Activated CD4-positive, alpha-beta T cell treated with anti-CD3 and anti-CD28 coated beads, Interleukin-10, Interleukin-2, amounts not matched to agents 100 ng/mL and 50 ng/mL, durations not matched to agents 16 hours and 8 hours (primary cell): Measurements from ENCODE around the gene PLCH2.
"Not testable (repeated sequence)": the region's sequence is repeated elsewhere in the genome, so short reads cannot be mapped to it uniquely, and the experiment has no call there.

Experiments
- DNase-seq: peaks from one replicate; pipeline ENCODE4 v3.0.0-alpha.2; 2020

Gene PLCH2, protein sequence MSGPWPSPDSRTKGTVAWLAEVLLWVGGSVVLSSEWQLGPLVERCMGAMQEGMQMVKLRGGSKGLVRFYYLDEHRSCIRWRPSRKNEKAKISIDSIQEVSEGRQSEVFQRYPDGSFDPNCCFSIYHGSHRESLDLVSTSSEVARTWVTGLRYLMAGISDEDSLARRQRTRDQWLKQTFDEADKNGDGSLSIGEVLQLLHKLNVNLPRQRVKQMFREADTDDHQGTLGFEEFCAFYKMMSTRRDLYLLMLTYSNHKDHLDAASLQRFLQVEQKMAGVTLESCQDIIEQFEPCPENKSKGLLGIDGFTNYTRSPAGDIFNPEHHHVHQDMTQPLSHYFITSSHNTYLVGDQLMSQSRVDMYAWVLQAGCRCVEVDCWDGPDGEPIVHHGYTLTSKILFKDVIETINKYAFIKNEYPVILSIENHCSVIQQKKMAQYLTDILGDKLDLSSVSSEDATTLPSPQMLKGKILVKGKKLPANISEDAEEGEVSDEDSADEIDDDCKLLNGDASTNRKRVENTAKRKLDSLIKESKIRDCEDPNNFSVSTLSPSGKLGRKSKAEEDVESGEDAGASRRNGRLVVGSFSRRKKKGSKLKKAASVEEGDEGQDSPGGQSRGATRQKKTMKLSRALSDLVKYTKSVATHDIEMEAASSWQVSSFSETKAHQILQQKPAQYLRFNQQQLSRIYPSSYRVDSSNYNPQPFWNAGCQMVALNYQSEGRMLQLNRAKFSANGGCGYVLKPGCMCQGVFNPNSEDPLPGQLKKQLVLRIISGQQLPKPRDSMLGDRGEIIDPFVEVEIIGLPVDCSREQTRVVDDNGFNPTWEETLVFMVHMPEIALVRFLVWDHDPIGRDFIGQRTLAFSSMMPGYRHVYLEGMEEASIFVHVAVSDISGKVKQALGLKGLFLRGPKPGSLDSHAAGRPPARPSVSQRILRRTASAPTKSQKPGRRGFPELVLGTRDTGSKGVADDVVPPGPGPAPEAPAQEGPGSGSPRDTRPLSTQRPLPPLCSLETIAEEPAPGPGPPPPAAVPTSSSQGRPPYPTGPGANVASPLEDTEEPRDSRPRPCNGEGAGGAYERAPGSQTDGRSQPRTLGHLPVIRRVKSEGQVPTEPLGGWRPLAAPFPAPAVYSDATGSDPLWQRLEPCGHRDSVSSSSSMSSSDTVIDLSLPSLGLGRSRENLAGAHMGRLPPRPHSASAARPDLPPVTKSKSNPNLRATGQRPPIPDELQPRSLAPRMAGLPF (N-terminal part only)

DNA sequence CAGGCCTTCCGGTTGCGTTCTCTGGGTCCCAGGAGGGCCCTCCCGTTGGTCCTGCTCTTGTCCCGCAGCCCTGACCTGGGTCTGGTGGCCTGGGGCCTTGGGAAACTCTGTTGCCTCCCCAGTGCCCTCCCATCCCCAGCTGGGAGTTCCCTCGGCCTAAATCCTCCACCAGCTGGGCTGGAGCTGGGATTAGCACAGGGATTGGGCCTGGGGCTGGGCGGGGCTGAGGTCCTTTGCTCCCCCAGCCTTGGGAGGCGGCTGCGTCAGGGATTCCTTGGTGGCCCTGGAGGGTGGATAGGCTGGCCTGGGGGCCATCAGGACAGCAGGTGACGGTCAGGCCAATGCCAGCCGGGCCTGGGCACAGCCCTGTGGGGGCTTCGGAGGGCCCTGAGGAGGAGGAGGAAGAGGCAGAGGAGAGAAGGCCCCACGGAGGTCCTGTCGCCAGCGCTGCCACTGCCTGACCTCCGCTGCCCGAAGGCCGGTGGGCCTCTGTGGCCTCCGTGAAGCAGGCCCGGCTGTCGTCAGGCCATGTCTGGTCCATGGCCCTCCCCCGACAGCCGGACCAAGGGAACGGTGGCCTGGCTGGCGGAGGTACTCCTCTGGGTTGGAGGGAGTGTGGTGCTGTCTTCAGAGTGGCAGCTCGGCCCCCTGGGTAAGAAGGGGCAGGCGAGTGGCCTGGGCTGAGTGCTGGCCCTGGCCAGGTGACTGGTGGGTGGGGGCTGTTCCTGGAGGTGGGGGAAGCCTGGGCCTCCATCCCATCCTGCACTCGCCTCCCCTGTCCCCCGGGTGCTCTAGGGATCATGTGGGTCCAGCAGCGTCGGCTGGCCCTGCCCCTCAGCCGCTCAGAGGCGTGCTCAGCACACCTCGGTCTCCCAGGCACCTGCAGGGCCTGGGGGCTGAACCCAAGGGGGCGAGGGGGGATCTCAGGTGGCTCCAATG is at the start of gene PLCH2:
Gene PLCH2 (plus strand): TSS at position 229 of the 939 bp plus-strand sequence. CDS start 300 bp downstream, at position 529.
- DNase-seq: no peak

DNA sequence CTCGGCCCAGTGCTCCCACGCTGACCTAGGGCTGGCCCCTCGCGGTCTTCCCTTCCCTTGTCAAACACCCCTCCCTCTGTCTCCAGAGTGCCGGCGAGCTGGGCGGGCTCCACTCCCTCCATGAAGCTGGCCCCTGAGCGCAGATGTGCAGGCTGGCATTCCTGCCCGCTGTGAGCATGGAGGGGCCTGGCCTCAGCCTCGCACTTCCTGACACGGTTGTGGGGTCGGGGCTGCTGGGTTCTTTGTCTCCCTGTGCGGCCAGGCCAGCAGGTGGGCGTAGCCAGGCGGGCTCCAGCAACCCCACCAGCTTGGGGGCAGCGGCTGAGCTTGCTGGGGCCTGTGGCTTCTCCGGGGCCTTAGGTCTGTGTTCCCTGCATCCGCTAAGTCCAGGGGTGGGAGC is 49.5 kb upstream of the PLCH2 start:
- no peak for DNase-seq

DNA sequence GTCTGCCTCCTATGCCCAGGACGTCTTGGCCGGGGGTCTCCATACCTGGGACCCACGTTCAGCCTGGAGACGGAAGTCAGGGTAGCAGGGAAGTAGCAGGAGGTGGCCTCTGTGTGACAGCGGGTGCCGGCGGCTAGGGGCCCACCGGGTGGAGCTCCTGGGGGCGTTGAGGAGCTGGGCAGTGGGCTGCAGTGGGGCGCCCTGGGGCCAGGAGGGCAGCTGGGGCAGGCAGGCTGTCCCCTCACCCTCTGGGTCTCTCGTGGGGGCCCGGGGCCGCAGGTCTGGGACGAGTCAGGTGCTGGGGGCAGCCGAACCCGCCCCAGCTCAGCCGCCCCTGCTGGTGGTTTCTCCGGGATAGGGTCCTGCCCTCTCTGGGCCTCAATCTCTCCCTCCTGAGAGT is 49.0 kb upstream of the PLCH2 start:
- no peak for DNase-seq

DNA sequence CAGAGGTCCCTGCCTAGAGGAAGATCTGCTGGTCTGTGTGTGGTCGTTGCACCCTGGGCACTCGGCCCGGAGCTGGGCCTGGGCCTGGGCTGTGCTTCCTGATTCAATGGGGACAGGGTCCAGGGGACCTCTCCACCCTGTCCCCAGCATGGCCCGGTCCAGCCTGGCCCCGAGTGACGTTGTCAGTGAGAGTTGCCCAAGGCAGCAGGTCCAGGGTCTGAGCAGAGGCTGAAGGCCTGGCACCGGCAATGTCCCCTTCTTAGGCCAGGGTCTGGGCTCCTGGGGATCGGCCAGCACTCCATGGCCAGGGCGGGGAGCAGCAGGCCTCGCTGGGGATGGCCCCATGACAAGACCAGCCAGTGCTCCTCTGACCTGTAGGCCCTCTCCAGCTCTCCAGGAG is 48.1 kb upstream of the PLCH2 start:
- DNase-seq: no peak

DNA sequence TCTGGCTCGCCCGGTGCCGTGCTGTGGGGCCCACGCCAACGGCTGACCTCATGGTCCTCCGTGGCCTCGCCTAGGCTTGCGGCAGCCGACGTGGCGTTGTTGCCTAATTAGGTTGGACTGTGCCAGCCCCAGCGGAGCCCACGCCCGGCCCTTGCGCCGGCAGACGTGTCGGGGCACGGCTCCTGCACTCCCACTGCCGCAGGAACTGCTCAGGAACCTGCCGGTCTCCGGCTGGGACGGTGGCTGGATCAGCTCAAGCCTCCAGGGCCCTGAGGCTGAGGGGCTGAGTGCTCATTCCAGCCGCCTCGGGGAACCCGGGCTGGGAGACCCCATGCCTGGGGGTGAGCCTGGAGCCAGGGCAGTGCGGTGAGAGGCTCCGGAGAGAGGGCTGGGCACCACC is 47.6 kb upstream of the PLCH2 start:
- DNase-seq: no peak

DNA sequence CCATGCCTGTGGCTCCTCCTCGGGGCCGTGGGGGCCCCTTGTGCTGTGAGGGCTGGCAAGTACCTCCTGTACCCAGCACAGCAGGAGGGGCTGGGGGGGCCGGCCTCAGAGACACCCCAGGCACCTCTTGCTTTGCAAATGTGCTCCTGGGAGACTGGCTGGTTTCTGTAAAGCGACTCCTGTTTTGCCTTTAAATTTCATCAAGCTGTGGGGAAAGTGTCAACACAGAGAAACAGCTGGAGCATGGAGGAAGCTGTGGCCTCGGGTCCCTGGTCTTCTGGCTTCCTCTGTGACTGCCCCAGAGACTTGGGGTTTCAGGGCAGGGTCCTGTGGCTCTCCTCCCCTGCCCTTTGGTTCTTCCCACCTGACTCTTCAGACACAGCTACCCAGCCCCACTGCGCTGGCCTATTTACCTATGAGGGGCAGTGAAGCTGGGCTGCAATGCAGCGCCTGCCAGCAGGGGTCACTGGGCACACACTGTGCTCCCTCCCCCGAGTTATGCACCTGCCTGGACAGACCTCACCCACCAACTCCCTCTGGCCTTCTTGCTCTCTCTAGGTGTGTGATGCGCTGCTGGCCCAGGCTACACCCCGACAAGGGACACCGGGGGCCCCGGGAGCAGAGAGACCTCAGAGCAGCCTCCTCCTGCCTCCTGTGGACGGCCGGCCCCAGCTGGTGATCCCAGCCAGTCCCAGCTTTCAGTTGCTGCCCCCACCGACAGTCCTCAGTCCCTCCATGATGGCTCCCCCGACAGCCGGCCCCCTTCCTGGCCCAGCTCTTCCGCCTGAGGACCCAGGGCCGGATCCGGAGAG is 46.1 kb upstream of the PLCH2 start:
- DNase-seq: no peak

DNA sequence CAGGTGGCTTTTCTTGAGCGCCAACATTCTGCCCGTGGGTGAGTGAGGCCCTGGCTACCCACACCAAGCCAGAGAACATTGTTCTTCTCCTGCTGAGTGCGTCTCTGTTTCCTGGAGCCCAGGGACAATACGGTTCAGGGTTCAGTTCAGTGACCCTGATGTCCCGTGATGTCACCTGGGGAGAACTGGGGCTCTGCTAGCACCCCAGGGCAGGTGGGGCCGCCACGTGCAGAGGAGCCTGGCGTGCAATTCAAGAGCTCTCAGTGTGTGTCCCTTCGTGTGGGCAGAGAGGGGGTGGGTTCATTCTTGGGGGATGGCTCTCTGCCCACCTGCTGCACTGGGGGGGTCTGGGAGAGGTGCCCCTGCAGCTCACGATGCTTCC is 45.5 kb upstream of the PLCH2 start:
- no peak for DNase-seq

DNA sequence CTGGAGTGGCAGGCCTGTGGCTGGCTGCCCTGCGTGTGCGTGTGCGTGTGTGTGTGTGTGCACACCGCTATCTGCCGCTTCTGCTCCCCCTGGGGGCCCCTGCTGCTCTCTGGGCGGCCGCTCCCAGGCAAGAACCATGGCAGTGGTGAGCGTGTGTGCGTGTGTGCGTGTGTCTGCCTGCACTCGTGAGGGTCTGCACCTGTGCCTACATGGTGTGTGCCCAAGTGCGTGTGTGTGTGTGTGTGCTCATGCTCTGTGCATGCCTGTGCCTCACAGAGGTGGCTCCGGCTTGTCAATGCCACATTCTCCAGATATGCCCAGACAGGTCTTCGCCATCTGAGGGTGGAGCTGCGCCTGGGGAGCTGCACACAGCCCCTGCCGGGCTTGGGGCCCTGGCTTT is 45.0 kb upstream of the PLCH2 start:
- no peak for DNase-seq

DNA sequence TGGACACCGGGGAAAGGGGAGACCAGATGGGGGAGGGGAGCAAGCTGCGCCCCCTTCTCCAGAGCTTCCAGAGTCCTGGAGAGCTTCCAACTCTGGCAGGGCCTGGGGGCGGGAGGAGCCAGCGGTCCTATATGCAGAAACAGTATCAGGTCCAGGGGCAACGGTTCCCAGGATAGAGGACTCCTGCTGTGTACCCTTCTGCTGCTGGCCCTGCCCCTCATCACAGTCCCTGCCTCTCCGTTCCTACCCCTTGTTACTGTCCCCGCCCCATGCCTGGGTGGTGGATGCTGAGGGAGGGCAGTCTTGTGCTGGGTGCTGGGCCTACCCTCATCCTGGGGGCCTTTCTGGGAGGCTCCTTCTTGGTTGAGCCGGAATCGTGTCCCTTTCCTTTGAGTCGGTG is 44.6 kb upstream of the PLCH2 start:
- no peak for DNase-seq

DNA sequence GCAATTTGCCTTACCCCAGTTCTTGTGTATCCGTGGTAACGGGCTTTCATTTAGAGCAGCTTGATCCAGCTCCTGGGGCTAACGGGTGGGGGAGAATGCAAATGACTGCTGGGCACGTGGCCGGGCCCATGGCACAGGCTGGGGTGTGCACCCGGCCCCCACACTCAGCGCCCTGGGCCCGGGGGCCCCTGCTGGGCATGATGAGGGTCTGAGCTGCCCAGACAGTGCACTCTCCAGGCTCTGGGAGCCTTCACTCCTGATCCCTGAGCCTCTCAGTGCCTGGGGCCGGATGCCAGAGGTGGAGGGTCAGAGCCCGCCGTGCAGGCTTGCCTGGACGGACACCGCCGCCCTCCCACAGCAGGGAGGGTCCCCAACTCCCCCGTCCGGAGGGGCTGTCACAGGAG is 43.6 kb upstream of the PLCH2 start:
- no peak for DNase-seq

DNA sequence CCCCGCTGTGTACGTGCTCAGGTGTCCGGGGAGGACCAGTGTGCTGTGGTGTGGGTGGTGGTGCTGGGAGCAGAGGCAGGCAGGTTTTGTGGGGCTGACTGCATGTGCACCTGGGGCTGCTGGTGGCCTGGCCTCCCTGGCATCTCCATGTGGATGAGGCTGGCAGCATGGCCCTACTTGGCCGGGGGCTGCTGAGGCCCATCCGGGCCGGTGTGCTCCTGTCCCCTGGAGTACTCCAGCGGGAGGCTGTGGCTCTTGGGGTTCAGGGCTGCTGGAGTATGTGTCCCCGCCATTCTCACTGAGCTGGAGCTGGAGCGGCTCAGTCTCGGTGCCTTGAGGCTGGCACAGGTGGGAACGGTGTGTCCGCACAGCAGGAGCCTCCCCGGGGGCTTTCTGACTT is 42.9 kb upstream of the PLCH2 start:
- DNase-seq: no peak

DNA sequence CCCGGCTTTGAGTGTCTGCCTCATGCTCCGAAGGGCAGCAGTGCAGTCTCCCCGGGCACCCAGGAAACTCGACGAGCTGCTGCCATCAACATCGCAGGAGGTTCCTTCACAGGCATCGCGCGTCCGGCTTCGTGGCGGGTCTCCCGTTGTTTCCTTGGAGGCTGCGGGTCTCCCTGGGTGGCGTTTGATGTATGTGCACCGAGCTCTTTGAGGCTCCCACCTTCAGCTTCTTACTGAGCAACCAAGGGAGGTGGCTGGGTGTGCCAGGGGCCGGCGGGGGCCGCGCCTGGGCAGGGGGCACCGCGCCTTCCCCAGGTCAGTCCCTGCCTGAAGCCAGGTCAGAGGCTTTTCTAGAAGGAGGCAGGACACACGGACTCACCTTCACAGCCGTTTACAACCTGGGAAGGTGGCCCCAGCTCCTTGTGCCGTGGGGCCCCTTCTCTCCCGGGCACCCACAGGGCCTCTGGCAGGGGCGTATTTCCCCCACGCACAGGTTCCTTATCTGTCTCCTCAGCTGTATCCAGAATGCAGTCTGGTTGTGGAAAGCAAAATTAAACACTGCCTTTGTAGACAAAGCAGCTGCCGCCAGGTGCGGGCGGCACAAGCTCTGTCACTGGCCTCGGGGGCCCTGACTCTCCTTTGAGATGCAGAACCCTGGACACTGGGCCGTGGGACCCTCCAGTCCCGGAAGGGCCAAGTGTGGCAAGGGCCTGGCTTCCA is 42.0 kb upstream of the PLCH2 start:
- no peak for DNase-seq

DNA sequence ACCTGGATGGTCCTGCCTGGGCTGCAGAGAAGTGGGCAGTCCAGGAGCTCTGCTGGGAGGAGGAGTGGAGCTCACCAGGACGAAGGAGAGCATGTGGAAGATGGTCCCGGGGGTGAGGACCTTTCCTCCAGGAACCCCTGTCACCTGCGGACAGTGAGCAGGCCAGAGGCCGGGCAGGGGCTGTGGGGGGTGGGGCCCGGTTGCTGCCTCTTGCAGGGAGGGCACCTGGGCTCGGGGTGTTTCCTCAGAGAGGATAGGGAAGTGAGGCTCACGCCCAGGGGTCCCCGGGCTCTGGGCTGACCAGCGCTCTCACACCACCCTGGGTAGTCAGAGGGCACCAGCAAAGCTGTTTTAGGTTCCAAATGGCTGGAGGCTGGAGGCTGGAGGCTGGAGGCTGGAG is 41.0 kb upstream of the PLCH2 start:
- no peak for DNase-seq

DNA sequence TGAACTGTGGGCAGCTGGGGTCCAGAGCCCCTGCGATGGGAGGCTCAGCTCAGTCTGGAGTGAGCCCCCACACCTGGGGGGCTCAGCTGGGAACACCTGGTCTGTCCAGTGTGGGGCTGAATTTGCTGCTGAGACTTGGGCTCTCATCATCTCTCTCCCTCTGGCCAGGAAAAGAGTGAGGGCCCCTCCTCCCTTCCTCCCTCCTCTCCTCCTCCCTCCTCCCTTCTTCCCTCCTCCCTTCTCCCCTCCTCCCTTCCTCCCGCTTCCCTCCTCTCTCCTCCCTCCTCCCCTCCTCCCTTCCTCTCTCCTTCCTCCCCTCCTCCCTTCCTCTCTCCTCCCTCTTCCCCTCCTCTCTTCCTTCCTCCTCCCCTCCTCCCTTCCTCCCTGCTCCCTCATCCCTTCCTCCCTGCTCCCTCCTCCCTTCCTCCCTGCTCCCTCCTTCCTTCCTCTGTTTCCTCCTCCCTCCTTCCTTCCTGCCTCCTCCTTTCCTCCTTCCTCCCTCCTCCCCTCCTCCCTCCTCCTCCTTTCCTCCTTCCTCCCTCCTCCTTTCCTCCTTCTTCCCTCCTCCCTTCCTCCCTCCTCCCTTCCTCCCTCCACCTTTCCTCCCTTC is 40.2 kb upstream of the PLCH2 start:
- no peak for DNase-seq

DNA sequence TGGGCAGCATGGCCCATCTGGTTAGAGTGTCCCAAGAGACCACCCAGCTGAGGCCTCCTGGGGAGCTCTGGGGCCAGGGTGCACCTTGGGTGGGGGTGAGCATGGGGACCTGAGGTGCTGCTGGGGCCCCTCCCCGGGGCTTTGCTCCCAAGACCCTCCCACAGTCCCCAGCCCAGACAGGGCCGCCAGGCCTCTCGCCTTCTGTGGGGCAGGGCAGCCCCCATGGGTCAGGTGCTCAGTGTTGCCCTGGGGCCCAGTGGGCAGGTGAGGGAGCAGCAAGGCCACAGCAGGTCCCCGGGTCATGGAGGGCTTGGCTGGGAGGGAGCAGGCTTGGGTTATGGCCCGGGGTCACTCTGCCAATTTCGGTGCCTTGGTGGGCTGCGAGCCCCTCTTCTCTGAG is 39.2 kb upstream of the PLCH2 start:
- DNase-seq: no peak

DNA sequence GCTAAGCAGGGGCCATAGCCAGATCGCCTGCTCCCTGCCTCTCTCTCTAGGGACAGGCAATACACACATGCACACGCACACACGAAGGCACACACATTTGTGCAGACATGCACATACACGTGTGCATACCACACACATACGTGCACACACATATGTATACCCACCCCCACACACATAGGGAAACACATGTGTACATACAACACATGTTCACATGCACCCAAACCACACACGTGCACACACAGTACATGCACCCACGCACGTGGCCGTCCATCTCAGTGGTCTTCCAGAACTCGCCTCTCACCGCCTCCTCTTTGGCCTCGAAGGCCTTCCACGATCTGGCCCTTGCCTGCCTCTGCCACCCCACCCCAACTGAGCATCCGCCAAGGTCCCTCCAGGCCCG is 38.5 kb upstream of the PLCH2 start:
- no peak for DNase-seq

DNA sequence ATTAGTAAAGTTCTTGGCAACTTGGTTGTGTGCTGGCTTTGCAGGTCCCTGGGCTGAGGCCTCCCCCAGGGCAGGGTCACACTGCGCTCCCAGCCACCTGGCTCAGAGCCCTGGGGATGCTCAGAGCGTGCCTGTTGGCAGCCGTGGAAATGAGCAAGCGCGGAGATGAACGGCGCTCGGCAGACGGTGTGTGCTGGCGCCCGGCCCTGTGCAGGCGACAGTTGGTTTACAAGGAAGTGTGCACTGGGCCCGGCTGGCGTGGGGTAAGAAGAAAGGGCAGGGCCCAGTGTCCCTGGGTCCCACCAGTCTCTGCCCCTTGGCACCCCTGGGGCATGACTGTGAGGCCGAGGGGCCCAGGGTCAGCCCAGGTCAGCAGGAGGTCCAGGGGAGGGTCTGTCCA is 38.1 kb upstream of the PLCH2 start:
- DNase-seq: no peak

DNA sequence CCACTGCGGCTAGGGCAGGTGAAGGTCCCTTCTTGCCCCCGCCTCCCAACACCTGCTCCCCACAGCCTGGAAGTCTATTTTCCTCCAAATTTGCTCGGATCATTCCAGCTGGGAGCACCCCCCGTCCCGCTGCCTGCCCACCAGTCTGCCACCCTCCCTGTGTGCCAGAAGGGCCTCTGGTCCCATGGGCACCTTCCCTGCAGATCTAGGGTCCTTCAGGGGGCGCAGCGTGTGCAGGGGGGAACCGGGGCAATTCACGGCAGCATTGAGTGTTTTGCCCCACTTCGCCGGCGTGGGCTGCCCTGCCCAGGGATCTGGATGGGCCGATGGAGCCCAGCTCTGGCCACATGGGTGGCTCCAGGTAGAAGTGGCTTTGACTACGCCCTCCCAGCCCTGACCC is 37.4 kb upstream of the PLCH2 start:
- DNase-seq: no peak

DNA sequence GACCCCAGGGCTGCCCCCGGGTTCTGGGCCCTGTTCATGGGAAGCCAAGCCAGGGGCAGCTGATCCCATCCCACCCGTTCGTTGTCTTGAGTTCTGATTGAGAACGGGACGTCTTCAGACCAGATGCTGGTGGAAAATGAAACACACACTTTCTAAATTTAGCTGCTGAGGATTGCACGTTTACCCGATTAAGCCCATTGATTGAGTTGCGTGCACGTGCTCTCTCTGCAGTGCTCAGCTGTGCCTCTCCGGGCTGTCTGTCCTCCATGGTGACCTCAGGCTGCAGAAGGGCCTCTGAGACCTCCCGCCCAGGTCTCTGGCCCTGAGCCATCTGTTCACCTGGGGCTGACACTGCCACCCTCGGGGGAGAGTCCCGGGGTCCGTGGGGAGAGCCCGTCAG is 36.7 kb upstream of the PLCH2 start:
- DNase-seq: no peak

DNA sequence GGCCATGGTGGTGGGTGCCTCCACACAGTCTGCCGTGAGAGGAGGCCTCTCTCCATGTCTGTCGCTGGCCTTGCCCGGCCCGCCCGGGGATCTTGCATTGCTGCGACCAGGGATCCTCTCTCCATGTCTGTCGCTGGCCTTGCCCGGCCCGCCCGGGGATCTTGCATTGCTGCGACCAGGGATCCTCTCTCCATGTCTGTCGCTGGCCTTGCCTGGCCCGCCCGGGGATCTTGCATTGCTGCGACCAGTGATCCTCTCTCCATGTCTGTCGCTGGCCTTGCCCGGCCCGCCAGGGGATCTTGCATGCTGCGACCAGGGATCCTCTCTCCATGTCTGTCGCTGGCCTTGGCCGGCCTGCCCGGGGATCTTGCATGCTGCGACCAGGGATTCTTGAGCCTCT is 35.7 kb upstream of the PLCH2 start:
- DNase-seq: not testable (repeated sequence)
